ENCODE data around the gene FARSB. TPM values are rescaled to one million over a fixed set of nuclear protein-coding genes. Genes with fewer than 3 reads are reported as not detected.

The FARSB gene
- 13.3 TPM for total RNA-seq

- H3K27me3 ChIP-seq, result no peaks in the 10 kb centered on the region
- peaks cover 53% of the 10 kb centered on the region for H3K4me1 ChIP-seq
- intact Hi-C loops (cut with DNase I), result no loop called here
- H3K36me3 ChIP-seq, result no peaks in the 10 kb centered on the region
- TF ChIP-seq POLR2AphosphoS5 (IDR thresholded peaks at IDR 0.05; ENCODE audit: insufficient read depth in 1 of 2, low read depth in 1 of 2), result peak; percentile 87 to 98
- peak in 1 of 2 donors; percentile 28 for TF ChIP-seq POLR2A (IDR thresholded peaks at IDR 0.05)
- no peak for TF ChIP-seq CTCF (IDR thresholded peaks at IDR 0.05)
- peak within 1 kb of the TSS; percentile 71 to 96 for H3K4me3 ChIP-seq
- peak within 1 kb of the TSS; percentile 91 for H3K27ac ChIP-seq
- H3K9me3 ChIP-seq, result no peaks in the 10 kb centered on the region
- DNase-seq (ENCODE audit: extremely low spot score in 2 of 2), result peak in 1 of 2 donors; percentile 92
Observed at GRCh38 chr2:222655787-222656525, at the start of gene FARSB. Gene FARSB (minus strand): TSS chr2:222656092. CDS start chr2:222656073, 19 bp downstream.

DNA sequence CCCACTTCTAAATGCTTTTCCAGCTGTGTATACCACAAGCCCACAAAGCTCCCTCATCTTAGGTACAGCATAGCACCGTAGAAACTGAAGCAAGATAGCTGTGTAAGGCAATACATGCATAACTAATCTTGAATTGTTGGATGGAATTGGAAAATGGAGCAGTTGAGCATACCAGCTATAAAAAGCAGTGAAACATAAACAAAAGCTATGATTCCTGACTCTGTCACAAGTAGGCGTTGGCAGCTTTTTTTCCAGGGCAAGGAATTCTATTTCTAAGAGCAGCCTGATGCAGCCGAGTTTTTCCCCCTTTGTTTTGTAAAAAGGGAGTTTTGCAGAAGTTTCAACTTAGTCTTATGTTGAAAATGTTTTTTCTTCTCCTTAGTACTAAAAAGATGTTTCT lies 48.0 kb upstream of the FARSB start:
- intact Hi-C loops (cut with DNase I), result loop anchor here (5.0 kb wide), 1 partner anchor 203 kb away; no protein-coding TSS in a partner anchor
- TF ChIP-seq POLR2A (IDR thresholded peaks at IDR 0.05), result no peak
- TF ChIP-seq CTCF (IDR thresholded peaks at IDR 0.05), result no peak
- no peak for TF ChIP-seq POLR2AphosphoS5 (IDR thresholded peaks at IDR 0.05; ENCODE audit: insufficient read depth in 1 of 2, low read depth in 1 of 2)
- Histone ChIP-seq H3K27me3 (no peaks in the 10 kb centered on the region), H3K36me3 (no peaks in the 10 kb centered on the region), H3K4me1 (peaks cover 8% of the 10 kb centered on the region), H3K27ac (no peak overlapping the region), H3K9me3 (no peaks in the 10 kb centered on the region), H3K4me3 (no peak overlapping the region)
- no peak for DNase-seq (ENCODE audit: extremely low spot score in 2 of 2)

DNA sequence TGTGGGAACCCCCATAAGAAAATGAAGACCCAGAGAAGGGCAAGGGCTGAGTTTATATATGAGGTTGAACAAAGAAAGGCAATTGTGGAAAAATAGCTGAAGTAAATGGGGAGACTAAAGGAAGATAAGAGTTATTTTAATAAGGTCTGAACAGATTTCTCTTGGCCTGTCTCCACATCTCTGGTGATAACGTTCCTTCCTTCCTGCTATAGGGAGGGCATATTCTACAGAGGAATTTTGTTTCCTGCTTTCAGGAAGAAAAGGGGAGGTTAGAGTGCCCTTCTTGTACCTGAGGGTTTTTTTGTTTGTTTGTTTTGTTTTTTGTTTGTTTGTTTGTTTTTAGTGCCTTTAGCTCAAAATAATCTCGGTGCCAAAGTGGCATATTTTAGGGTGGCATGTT lies 47.2 kb upstream of the FARSB start:
- no peak overlapping the region for H3K4me3 ChIP-seq
- no peaks in the 10 kb centered on the region for H3K9me3 ChIP-seq
- intact Hi-C loops (cut with DNase I), result loop anchor here (5.0 kb wide), 1 partner anchor 204 kb away; no protein-coding TSS in a partner anchor
- TF ChIP-seq POLR2A (IDR thresholded peaks at IDR 0.05) (no peak), CTCF (IDR thresholded peaks at IDR 0.05) (no peak), POLR2AphosphoS5 (IDR thresholded peaks at IDR 0.05; ENCODE audit: insufficient read depth in 1 of 2, low read depth in 1 of 2) (no peak)
- no peaks in the 10 kb centered on the region for H3K36me3 ChIP-seq
- DNase-seq (ENCODE audit: extremely low spot score in 2 of 2), result no peak
- no peak overlapping the region for H3K27ac ChIP-seq
- peaks cover 2% of the 10 kb centered on the region for H3K4me1 ChIP-seq
- no peaks in the 10 kb centered on the region for H3K27me3 ChIP-seq

DNA sequence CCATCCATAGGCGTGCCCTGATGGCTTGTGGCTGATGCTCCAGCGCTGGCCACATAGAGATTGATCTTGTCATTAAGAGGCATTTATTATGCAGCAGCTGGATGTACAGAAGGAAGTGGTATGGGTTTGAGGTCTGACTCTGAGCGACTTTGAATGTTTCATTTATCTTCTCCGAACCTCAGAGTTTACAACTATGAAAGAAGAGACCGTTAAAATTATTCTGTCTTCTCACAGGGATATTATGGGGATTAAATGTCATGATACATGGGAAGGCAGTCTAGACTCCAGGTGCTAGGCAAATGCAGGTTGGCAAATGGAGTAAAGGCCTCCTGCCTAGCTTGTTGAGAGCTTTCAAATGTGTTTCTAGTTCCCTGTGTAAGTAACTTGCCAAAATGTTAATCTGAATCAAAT lies 45.8 kb upstream of the FARSB start:
- Histone ChIP-seq H3K36me3 (no peaks in the 10 kb centered on the region), H3K27me3 (no peaks in the 10 kb centered on the region), H3K9me3 (no peaks in the 10 kb centered on the region), H3K27ac (no peak overlapping the region), H3K4me3 (no peak overlapping the region), H3K4me1 (no peaks in the 10 kb centered on the region)
- TF ChIP-seq POLR2AphosphoS5 (IDR thresholded peaks at IDR 0.05; ENCODE audit: insufficient read depth in 1 of 2, low read depth in 1 of 2), result no peak
- no peak for TF ChIP-seq CTCF (IDR thresholded peaks at IDR 0.05)
- no peak for TF ChIP-seq POLR2A (IDR thresholded peaks at IDR 0.05)
- no peak for DNase-seq (ENCODE audit: extremely low spot score in 2 of 2)
- intact Hi-C loops (cut with DNase I), result loop anchor here (5.0 kb wide), 1 partner anchor 206 kb away; no protein-coding TSS in a partner anchor

GRCh38 chr2:222701233-222701632 lies 45.3 kb upstream of the FARSB start:
- Histone ChIP-seq H3K9me3 (no peaks in the 10 kb centered on the region), H3K27ac (no peak overlapping the region), H3K27me3 (no peaks in the 10 kb centered on the region), H3K4me1 (no peaks in the 10 kb centered on the region), H3K4me3 (no peak overlapping the region), H3K36me3 (no peaks in the 10 kb centered on the region)
- intact Hi-C loops (cut with DNase I), result loop anchor here (5.0 kb wide), 1 partner anchor 206 kb away; no protein-coding TSS in a partner anchor
- DNase-seq (ENCODE audit: extremely low spot score in 2 of 2), result no peak
- TF ChIP-seq POLR2AphosphoS5 (IDR thresholded peaks at IDR 0.05; ENCODE audit: insufficient read depth in 1 of 2, low read depth in 1 of 2) (no peak), CTCF (IDR thresholded peaks at IDR 0.05) (no peak), POLR2A (IDR thresholded peaks at IDR 0.05) (no peak)

Measured in vagina (tissue), 2 donors.